ENCODE data around the gene ICAM2. TPM values are rescaled to one million over a fixed set of nuclear protein-coding genes. Genes with fewer than 3 reads are reported as not detected.
"Not testable (repeated sequence)": the region's sequence is repeated elsewhere in the genome, so short reads cannot be mapped to it uniquely, and the experiment has no call there.

ICAM2 gene
- total and polyA plus RNA-seq, 9 donors = 6.8 to 34.2 (median 19.9) TPM

DNA sequence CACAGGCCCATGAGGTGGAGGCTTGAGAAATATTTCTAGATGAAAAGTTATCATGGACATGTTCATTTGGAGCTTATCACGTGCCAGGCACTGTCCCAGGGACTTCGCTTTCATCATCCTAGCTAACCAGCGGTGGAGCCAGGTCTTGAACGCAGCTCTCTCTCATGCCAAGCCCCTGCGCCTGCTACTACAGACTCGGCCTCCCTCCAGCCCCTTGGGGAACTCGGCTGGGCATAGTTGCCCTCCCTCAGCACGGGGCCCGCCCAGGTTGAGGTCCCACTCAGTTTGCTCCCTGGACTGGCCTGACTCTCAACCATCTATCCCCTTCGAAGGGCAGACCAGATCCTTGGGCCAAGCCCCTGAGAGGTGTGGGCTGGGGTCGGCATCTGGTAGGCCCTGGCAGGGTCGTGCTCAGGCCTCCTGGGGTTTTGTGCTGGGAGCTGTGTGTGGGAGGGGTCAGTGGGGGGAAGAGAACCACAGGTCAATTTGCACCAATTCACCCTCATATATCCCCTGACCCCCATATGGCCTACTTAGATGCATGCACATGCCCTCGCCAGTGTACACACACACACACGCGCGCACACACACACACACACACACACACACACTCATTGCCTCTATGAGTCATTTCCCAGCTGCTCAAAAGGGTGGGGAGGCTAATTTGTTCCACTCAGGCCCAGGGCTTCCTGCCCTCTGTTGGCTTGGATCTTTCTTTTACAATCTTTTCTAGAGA lies 35.6 kb downstream of the ICAM2 start:
- WGBS, 3 donors = 63 to 77% (median 71%) methylated on average over 16 of the region's 16 CpGs
- Histone ChIP-seq H3K27ac (peak overlapping the region in 1 of 2 donors; percentile 36), H3K4me3 (no peak overlapping the region), H3K9me3 (no peaks in the 10 kb centered on the region), H3K4me1 (ENCODE audit: insufficient read depth) (peaks cover 16% of the 10 kb centered on the region), H3K27me3 (no peaks in the 10 kb centered on the region), H3K36me3 (no peaks in the 10 kb centered on the region)
- intact Hi-C loops (cut with DNase I) = no loop called here
- TF ChIP-seq POLR2A (IDR thresholded peaks at IDR 0.05) (no peak), CTCF (IDR thresholded peaks at IDR 0.05) (no peak), EP300 (IDR thresholded peaks at IDR 0.05) (no peak)
- peak in 3 of 5 donors; percentile 47 to 57 (median 52) for DNase-seq

- Histone ChIP-seq H3K27ac (peak overlapping the region in 1 of 2 donors; percentile 36), H3K27me3 (no peaks in the 10 kb centered on the region), H3K9me3 (no peaks in the 10 kb centered on the region), H3K4me3 (no peak overlapping the region), H3K4me1 (ENCODE audit: insufficient read depth) (peaks cover 16% of the 10 kb centered on the region), H3K36me3 (no peaks in the 10 kb centered on the region)
- TF ChIP-seq CTCF (IDR thresholded peaks at IDR 0.05) (no peak), POLR2A (IDR thresholded peaks at IDR 0.05) (no peak), EP300 (IDR thresholded peaks at IDR 0.05) (no peak)
- intact Hi-C loops (cut with DNase I) = no loop called here
- no peak for DNase-seq
- 48 to 65% (median 49%) methylated on average over 5 of the region's 5 CpGs for WGBS, 3 donors
Observed at GRCh38 chr17:63984236-63984635, 36.2 kb downstream of the ICAM2 start.

DNA sequence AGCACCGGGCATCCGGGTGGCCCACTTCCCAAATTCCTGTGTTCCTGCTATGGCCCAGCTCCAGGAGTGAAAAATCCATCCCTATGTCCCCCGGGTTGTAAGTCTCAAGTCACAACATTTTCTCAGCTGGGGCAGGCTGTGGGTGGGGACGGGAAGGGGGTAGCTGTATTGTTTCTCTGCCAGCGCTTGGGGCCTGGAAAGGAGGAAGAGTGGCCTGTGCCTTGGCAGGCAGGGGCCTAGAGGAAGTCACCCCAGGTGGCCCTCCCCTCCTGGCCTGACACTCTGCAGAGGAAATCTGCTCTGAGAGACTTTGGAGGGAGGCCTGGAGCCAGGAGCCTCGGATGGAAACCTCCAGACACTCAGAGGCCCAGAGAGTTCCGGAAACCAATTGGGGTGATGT lies 37.1 kb downstream of the ICAM2 start:
- Histone ChIP-seq H3K4me3 (no peak overlapping the region), H3K27me3 (no peaks in the 10 kb centered on the region), H3K9me3 (no peaks in the 10 kb centered on the region), H3K4me1 (ENCODE audit: insufficient read depth) (peaks cover 16% of the 10 kb centered on the region), H3K27ac (no peak overlapping the region), H3K36me3 (no peaks in the 10 kb centered on the region)
- 58 to 64% (median 59%) methylated on average over 3 to 7 of the region's 7 CpGs for WGBS, 3 donors
- no peak for TF ChIP-seq CTCF (IDR thresholded peaks at IDR 0.05)
- TF ChIP-seq EP300 (IDR thresholded peaks at IDR 0.05) = no peak
- no peak for TF ChIP-seq POLR2A (IDR thresholded peaks at IDR 0.05)
- intact Hi-C loops (cut with DNase I) = no loop called here
- no peak for DNase-seq

DNA sequence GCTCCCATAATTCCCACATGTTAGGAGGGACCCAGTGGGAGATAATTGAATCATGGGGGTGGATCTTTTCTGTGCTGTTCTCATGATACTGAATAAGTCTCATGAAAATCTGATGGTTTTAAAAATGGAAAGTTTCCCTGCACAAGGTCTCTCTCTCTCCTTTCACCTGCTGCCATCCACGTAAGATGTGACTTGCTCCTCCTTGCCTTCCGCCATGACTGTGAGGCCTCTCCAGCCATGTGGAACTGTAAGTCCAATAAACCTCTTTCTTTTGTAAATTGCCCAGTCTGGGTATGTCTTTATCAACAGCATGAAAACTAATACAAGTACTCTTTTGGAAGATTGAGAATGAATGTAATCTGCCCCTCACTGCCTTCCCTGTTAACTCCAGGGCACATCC lies 37.8 kb downstream of the ICAM2 start:
- intact Hi-C loops (cut with DNase I); H3K4me3 ChIP-seq; DNase-seq; H3K27me3 ChIP-seq; H3K27ac ChIP-seq; H3K9me3 ChIP-seq; H3K36me3 ChIP-seq: not testable (repeated sequence)
- H3K4me1 ChIP-seq (ENCODE audit: insufficient read depth) = peaks cover 16% of the 10 kb centered on the region
- WGBS, 3 donors = 91 to 98% (median 94%) methylated on average over 2 of the region's 2 CpGs

Measured in ovary (tissue), 9 donors.